ENCODE results near the gene C14orf119.
"Not testable (repeated sequence)": the region's sequence is repeated elsewhere in the genome, so short reads cannot be mapped to it uniquely, and the experiment has no call there.

C14orf119 gene

GRCh38 chr14:23091294-23092225, 3.7 kb upstream of the C14orf119 start:
- no peak for DNase-seq

GRCh38 chr14:23093104-23093503, 2.2 kb upstream of the C14orf119 start:
- DNase-seq = no peak

- DNase-seq = no peak
Observed at GRCh38 chr14:23093526-23093925, 1.8 kb upstream of the C14orf119 start.

- no peak for DNase-seq
Observed at GRCh38 chr14:23093991-23094665, 1.2 kb upstream of the C14orf119 start.

- peak; percentile 88 for DNase-seq
Observed at GRCh38 chr14:23094666-23095195, 574 bp upstream of the C14orf119 start, which contains the start of gene ACIN1. Gene ACIN1 (minus strand): TSS chr14:23095136. CDS start chr14:23095112, 24 bp downstream.

- DNase-seq = no peak
Observed at GRCh38 chr14:23097786-23098185, 2.5 kb downstream of the C14orf119 start.

GRCh38 chr14:23099212-23099861, 4.0 kb downstream of the C14orf119 start:
- no peak for DNase-seq

- no peak for DNase-seq
Observed at GRCh38 chr14:23101213-23101970, 6.1 kb downstream of the C14orf119 start.

GRCh38 chr14:23101986-23102625, 6.8 kb downstream of the C14orf119 start:
- DNase-seq = no peak

GRCh38 chr14:23102801-23103200, 7.5 kb downstream of the C14orf119 start:
- no peak for DNase-seq

- no peak for DNase-seq
Observed at GRCh38 chr14:23103581-23103980, 8.3 kb downstream of the C14orf119 start.

- DNase-seq = no peak
Observed at GRCh38 chr14:23104070-23104590, 8.8 kb downstream of the C14orf119 start.

- no peak for DNase-seq
Observed at GRCh38 chr14:23104591-23105347, 9.5 kb downstream of the C14orf119 start, which contains the start of gene CIROP. Gene CIROP (minus strand): TSS chr14:23104989. CDS start chr14:23104920, 69 bp downstream.

GRCh38 chr14:23105348-23105824, 10.1 kb downstream of the C14orf119 start:
- no peak for DNase-seq

- DNase-seq = no peak
Observed at GRCh38 chr14:23106747-23107045, 11.4 kb downstream of the C14orf119 start.

- not testable (repeated sequence) for DNase-seq
Observed at GRCh38 chr14:23107620-23108019, 12.3 kb downstream of the C14orf119 start.

GRCh38 chr14:23108169-23108568, 12.9 kb downstream of the C14orf119 start:
- not testable (repeated sequence) for DNase-seq

- DNase-seq = no peak
Observed at GRCh38 chr14:23109769-23110168, 14.5 kb downstream of the C14orf119 start.

GRCh38 chr14:23110579-23111365, 15.5 kb downstream of the C14orf119 start:
- DNase-seq = no peak
